AG08395 (cell line): ENCODE data around the gene MYOT.

ENCODE experiments used
- DNase-seq: peaks from one replicate; pipeline ENCODE4 v3.0.0; 2012; ENCODE audit warnings: mixed read lengths, low spot score

The MYOT gene

DNA sequence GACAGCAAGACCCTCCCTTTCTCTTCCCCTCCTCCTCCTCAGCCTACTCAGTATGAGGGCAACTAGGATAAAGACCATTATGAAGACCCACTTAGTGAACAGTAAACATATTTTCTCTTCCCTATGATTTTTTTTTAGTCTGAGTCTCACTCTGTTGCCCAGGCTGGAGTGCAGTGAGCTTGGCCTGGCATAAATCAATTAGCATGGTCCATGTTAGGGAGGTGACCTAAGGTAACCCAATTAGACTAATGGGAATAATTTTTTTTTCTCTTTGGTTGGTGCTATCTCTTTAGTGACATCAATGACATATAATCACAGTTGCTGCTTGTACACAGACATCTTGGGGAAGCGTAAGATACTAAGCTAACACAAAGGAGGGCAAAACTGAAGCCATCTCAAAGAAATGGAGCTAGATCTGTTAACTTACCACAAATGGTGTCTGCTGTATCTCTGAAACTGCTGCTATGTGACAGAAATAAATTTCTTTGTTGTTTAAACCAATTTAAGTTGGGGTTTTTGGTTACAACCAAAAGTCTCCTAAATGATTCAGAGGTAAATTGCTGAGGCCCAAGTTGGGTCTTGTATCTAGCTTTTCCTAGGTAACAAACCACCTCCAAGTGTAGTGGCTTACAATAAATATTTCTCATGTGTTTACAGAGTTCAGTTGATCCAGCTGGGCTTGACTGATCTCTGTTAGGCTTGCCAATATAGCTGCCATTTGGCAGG lies 34.9 kb downstream of the MYOT start:
- DNase-seq = no peak

DNA sequence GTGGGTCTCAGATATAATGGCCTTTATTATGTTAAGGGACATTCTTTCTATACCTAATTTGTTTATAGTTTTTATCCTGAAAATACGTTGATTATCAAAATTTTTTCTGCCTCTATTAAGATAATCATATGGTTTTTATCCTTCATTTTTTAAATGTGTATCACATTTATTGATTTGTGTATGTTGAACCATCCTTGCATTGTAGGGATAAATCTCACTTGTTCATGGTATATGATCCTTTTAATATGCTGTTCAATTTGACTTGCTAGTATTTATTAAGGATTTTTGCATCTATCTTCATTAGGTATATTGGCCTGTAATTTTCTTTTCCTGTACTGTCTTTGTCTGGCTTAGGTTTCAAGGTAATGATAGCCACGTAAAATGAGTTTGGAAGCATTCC lies 47.1 kb downstream of the MYOT start:
- DNase-seq = no peak

DNA sequence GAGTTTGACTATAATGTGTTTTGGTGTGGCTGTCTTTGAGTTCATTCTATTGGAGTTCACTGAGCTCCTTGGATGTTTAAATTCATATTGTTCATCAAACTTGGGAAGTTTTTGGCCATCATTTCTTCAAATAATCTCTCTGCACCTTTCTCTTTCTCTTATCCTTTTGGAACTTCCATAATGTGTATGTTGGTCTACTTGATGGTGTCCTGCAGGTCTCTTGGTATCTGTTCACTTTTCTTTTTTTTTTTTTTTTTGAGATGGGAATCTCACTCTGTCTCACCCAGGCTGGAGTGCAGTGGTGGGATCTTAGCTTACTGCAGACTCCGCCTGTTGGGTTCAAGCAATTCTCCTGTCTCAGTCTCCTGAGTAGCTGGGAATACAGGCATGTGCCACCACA lies 49.3 kb downstream of the MYOT start:
- DNase-seq = no peak

DNA sequence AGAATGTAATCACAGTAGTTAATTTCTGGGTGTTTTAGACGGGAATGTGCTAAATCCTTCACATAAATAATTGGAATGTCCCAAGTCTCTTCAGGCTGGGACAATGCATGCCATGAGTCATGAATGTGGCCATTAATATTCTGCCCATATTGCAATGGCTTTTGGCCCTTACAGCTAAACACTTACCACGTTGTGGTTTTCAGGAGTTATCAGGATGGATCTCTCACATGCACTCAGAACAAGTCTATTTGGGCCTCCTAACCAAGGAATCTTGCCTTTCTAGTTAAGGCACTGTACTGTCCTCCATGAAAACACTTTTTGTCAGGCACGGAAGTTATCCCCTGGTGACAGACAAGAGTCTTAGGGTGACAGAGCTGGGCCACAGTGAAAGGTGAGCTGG lies 54.3 kb downstream of the MYOT start:
- peak; percentile 20 for DNase-seq

DNA sequence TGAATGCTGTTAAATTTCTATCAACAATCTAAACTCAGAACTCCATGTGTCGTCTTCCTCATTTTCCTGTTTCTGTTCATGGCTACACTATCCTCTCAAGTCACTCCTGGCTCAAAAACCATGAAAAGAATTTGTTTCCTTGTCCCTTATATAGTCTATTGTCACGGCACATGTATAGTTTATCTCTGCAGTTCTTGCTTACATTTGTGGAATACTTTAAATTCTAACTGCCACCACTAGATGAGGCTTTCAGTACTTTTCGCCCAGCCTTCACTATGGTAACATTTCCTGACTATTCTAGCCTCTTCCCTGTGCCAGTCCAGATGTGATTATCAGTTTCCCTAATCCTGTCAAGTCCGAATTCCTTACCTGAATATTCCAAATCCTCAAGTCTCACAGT lies 56.2 kb downstream of the MYOT start:
- DNase-seq = no peak

DNA sequence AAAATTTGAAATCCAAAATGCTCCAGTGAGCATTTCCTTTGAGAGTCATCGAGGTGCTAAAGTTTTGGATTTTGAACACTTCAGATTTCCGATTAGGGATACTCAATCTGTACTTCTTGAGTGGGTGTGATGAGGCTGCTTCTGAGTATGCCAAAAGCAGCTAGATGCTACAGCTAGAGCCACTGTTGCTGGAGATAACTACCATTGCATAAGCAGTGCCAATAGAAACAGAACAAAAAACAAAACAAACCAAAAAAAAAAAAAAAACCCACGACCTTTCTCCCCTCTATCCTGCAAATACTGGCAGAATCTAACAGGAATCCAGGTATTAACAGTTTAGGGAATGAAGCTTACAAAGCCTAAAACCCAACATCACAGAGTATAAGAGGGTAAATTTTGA lies 65.1 kb downstream of the MYOT start:
- no peak for DNase-seq

DNA sequence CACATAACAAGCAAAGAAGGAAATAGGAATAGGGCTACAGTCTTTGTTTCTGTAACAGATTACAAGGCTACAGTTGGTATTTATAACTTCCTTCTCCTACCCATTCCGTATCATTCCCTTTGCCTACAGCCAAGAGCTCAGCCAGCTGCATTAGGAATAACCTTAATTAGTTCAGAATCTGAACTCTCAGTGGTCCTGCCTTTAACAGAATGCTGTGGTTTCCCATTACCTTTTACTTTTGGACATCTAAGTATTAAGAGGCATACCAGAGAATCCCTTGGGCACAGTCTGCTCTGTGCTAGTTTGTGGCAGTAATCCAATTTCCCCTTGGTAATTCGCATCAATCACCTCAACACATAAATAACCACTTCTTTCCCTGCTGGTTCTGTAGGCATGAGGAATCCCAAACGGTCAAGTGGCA lies 65.8 kb downstream of the MYOT start:
- DNase-seq = no peak

DNA sequence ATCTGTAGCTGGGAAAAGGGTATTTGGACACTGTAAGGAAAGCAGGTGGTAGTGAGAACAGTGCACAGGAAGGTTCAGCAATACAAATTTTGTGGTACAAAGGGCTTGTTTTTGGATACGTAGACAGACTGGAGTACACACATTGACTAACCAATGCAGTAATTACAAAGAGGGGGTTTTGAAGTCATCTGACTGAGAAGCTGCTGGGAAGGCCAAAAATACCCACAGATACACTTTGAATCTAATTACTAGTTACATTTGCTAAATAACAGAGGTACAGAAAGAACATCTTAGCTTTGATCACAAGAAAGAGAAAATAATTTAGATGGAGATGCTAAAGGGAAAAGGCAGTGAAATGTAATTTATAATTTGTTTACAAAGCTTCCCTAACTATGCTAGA lies 67.5 kb downstream of the MYOT start:
- DNase-seq = no peak

DNA sequence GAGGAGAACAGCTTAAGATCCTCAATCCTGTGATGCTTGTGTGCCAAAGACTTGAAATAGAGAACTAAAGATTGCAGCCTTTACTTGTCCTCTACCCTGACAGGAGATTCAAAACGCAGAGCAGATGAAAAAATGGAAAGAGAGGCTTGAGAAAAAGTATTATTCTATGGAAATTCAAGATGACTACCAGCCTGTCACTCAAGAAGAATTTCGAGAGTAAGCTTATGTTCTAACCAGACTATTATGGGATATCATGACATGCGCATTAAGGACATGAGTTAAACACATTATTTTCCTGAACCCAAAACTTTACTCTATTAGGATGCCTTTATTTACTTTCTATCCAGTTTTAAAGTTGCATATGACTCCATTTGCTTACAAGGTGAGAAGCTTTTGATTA lies 68.0 kb downstream of the MYOT start:
- no peak for DNase-seq
